H1 (cell line): ENCODE results near the gene PDP2. TPM values are rescaled to one million over a fixed set of nuclear protein-coding genes. Genes with fewer than 3 reads are reported as not detected.

Experiments
- CTCF ChIA-PET: fragments of 300-600 bp; sonication (Branson Sonifier 250); formaldehyde crosslinking; loops from one replicate; lab custom pipeline; 2021; ENCODE audit not compliant: partially characterized antibody; lab: Charles Lee
- POLR2A ChIA-PET: fragments of 300-600 bp; sonication (Branson Sonifier 250); formaldehyde crosslinking; loops from one replicate; lab custom pipeline; 2021; ENCODE audit warnings: inconsistent platforms; ENCODE audit not compliant: partially characterized antibody; lab: Charles Lee
- DNase-seq, 2 experiments: peaks; one replicate each; pipeline versions ENCODE4 v3.0.0 to v3.0.0-alpha.2; 2010 to 2022; ENCODE audit warnings: low spot score in 2 of 2, low read depth in 1 of 2, mixed read lengths in 1 of 2
- FAIRE-seq: peaks from 2 replicates; lab custom pipeline; 2011; peaks lifted over from hg19 to GRCh38; lab: Jason Lieb, UNC
- H2AFZ ChIP-seq: 2 replicates; pipeline ENCODE4 v1.8.1; 2012; ENCODE audit warnings: low read length, inconsistent platforms
- H2AK5ac ChIP-seq: 2 replicates; pipeline ENCODE4 v1.6.1; 2013; ENCODE audit warnings: low read depth, low read length
- H2BK120ac ChIP-seq: replicated peaks from 2 replicates; pipeline ENCODE3; 2013; ENCODE audit warnings: low read depth, low read length, inconsistent platforms
- H2BK12ac ChIP-seq: 2 replicates; pipeline ENCODE4 v1.6.1; 2013; ENCODE audit warnings: low read depth, low read length
- H2BK15ac ChIP-seq: 2 replicates; pipeline ENCODE4 v1.6.1; 2013; ENCODE audit warnings: low read length
- H2BK20ac ChIP-seq: 2 replicates; pipeline ENCODE4 v1.6.1; 2013; ENCODE audit warnings: low read length
- H2BK5ac ChIP-seq: 2 replicates; pipeline ENCODE4 v1.6.1; 2013; ENCODE audit warnings: low read depth, low read length
- H3K14ac ChIP-seq: 2 replicates; pipeline ENCODE4 v1.6.1; 2013; ENCODE audit warnings: inconsistent platforms; ENCODE audit not compliant: insufficient read length
- H3K18ac ChIP-seq: 2 replicates; pipeline ENCODE4 v1.6.1; 2013; ENCODE audit warnings: low read length; ENCODE audit errors: extremely low read depth
- H3K23ac ChIP-seq: 2 replicates; pipeline ENCODE4 v1.6.1; 2013; ENCODE audit warnings: inconsistent platforms; ENCODE audit not compliant: insufficient read length
- H3K23me2 ChIP-seq: 2 replicates; pipeline ENCODE4 v1.6.1; 2013; ENCODE audit warnings: low read depth, low read length
- H3K27ac ChIP-seq: 2 replicates; pipeline ENCODE4 v1.6.1; 2011; ENCODE audit warnings: low read depth, low read length, inconsistent platforms
- H3K27me3 ChIP-seq, 4 experiments: replicated peaks in 1 of 4; 1 replicate in 1 of 4; 2 replicates in 3 of 4; pipeline versions ENCODE4 v1.6.1 to v1.8.1; 2011 to 2013; ENCODE audit warnings: low read length in 3 of 4, mild to moderate bottlenecking in 3 of 4, inconsistent platforms in 2 of 4, mixed read lengths in 2 of 4, moderate library complexity in 1 of 4; ENCODE audit not compliant: control insufficient read depth in 3 of 4, insufficient read depth in 3 of 4; ENCODE audit errors: extremely low read depth in 1 of 4
- H3K36me3 ChIP-seq, 4 experiments: 2 replicates each; pipeline versions ENCODE4 v1.6.1 to v1.8.1; 2011 to 2013; ENCODE audit warnings: mild to moderate bottlenecking in 4 of 4, low read length in 3 of 4, moderate library complexity in 2 of 4, control low read depth in 1 of 4, inconsistent platforms in 1 of 4; ENCODE audit not compliant: insufficient read depth in 4 of 4, control insufficient read depth in 2 of 4
- H3K4ac ChIP-seq: replicated peaks from 2 replicates; pipeline ENCODE3; 2013; ENCODE audit warnings: low read length, low read depth, mixed read lengths, inconsistent platforms; ENCODE audit not compliant: insufficient read length
- H3K4me1 ChIP-seq, 4 experiments: replicated peaks in 1 of 4; 1 replicate in 1 of 4; 2 replicates in 3 of 4; pipeline versions ENCODE4 v1.6.1 to v1.8.1; 2011 to 2013; ENCODE audit warnings: low read length in 3 of 4, inconsistent platforms in 2 of 4, mixed read lengths in 1 of 4; ENCODE audit not compliant: insufficient read depth in 4 of 4, control insufficient read depth in 3 of 4
- H3K4me2 ChIP-seq, 2 experiments: 2 replicates each; pipeline versions ENCODE4 v1.6.1 to v1.8.1; 2011 to 2013; ENCODE audit warnings: low read depth in 2 of 2, low read length in 2 of 2, control low read depth in 1 of 2, inconsistent platforms in 1 of 2, mild to moderate bottlenecking in 1 of 2; ENCODE audit not compliant: insufficient read depth in 1 of 2
- H3K4me3 ChIP-seq, 4 experiments: fragments of 200-600, 300-600 bp in 1 of 4; sonication (generic), shearing (Covaris generic), sonication (Bioruptor Twin) in 1 of 4; 2 replicates each; pipeline versions ENCODE4 v1.5.1 to v1.8.1; 2011 to 2016; ENCODE audit warnings: low read length in 4 of 4, low read depth in 3 of 4, control low read depth in 2 of 4, inconsistent platforms in 2 of 4, mild to moderate bottlenecking in 2 of 4, mixed read lengths in 1 of 4, moderate library complexity in 1 of 4; ENCODE audit not compliant: insufficient read depth in 2 of 4; ENCODE audit errors: extremely low read depth in 1 of 4
- H3K56ac ChIP-seq: replicated peaks from 2 replicates; pipeline ENCODE3; 2013; ENCODE audit warnings: low read depth, mild to moderate bottlenecking, mixed read lengths, low read length, inconsistent platforms; ENCODE audit not compliant: insufficient read length
- H3K79me1 ChIP-seq: 2 replicates; pipeline ENCODE4 v1.6.1; 2013; ENCODE audit warnings: low read depth, low read length, control low read depth
- H3K79me2 ChIP-seq, 2 experiments: 2 replicates each; pipeline versions ENCODE4 v1.6.1 to v1.8.1; 2012 to 2013; ENCODE audit warnings: low read length in 2 of 2, mild to moderate bottlenecking in 2 of 2, inconsistent platforms in 1 of 2; ENCODE audit not compliant: insufficient read depth in 2 of 2, control insufficient read depth in 1 of 2
- H3K9ac ChIP-seq, 4 experiments: replicated peaks in 1 of 4; 1 replicate in 1 of 4; 2 replicates in 3 of 4; pipeline versions ENCODE4 v1.6.1 to v1.8.1; 2011 to 2013; ENCODE audit warnings: low read depth in 3 of 4, low read length in 3 of 4, control low read depth in 2 of 4, mild to moderate bottlenecking in 2 of 4, moderate library complexity in 2 of 4, inconsistent platforms in 1 of 4; ENCODE audit errors: extremely low read depth in 1 of 4
- H3K9me3 ChIP-seq, 2 experiments: 2 replicates each; pipeline versions ENCODE4 v1.6.1 to v1.8.1; 2012 to 2013; ENCODE audit warnings: mild to moderate bottlenecking in 2 of 2, moderate library complexity in 2 of 2, control low read depth in 1 of 2, inconsistent platforms in 1 of 2, low read depth in 1 of 2, low read length in 1 of 2, mixed read lengths in 1 of 2; ENCODE audit not compliant: insufficient read depth in 2 of 2
- H4K20me1 ChIP-seq, 2 experiments: replicated peaks in 1 of 2; 2 replicates each; pipeline versions ENCODE3 to v1.8.1; 2011 to 2013; ENCODE audit warnings: inconsistent platforms in 2 of 2, low read length in 2 of 2, mild to moderate bottlenecking in 1 of 2; ENCODE audit not compliant: insufficient read depth in 2 of 2, control insufficient read depth in 1 of 2
- H4K5ac ChIP-seq: 2 replicates; pipeline ENCODE4 v1.6.1; 2013; ENCODE audit warnings: low read length, low read depth, mixed read lengths, inconsistent platforms; ENCODE audit not compliant: insufficient read length
- H4K8ac ChIP-seq: 2 replicates; pipeline ENCODE4 v1.8.0; 2013; ENCODE audit warnings: mild to moderate bottlenecking, moderate library complexity, low read length, inconsistent platforms; ENCODE audit not compliant: insufficient read depth; ENCODE audit errors: extremely low read depth
- H4K91ac ChIP-seq: replicated peaks from 2 replicates; pipeline ENCODE3; 2013; ENCODE audit warnings: low read length, mixed read lengths, inconsistent platforms; ENCODE audit not compliant: insufficient read length
- BACH1 ChIP-seq: IDR thresholded peaks from 2 replicates; pipeline ENCODE4 v1.6.1; 2012; ENCODE audit warnings: low read length, improper control_type of control experiment
- GABPA ChIP-seq: IDR thresholded peaks from 2 replicates; pipeline ENCODE4 v1.6.1; 2011; ENCODE audit warnings: mild to moderate bottlenecking, low read length, moderate library complexity, borderline replicate concordance; ENCODE audit not compliant: insufficient read depth
- KDM5A ChIP-seq: fragments of 200-600 bp; IDR thresholded peaks from 2 replicates; pipeline ENCODE4 v1.7.1; 2012; ENCODE audit warnings: mild to moderate bottlenecking, low read length, inconsistent platforms, mixed read lengths
- NRF1 ChIP-seq: IDR thresholded peaks from 2 replicates; pipeline ENCODE4 v1.6.1; 2011; ENCODE audit warnings: mild to moderate bottlenecking, low read depth, low read length, improper control_type of control experiment
- SIN3A ChIP-seq, 2 experiments: IDR thresholded peaks in 1 of 2; conservative IDR thresholded peaks in 1 of 2; 2 replicates each; pipeline ENCODE4 v1.6.1; 2011 to 2012; ENCODE audit warnings: low read length in 2 of 2, improper control_type of control experiment in 1 of 2, low read depth in 1 of 2, mild to moderate bottlenecking in 1 of 2
- SP4 ChIP-seq: IDR thresholded peaks from 2 replicates; pipeline ENCODE4 v1.6.1; 2012; ENCODE audit warnings: low read length, inconsistent platforms
- SUZ12 ChIP-seq: fragments of 200-600 bp; sonication (generic); IDR thresholded peaks from 2 replicates; pipeline ENCODE4 v1.6.1; 2012; ENCODE audit warnings: mild to moderate bottlenecking, inconsistent platforms, low read length, moderate library complexity, mixed read lengths
- YY1 ChIP-seq: IDR thresholded peaks from 2 replicates; pipeline ENCODE4 v1.6.1; 2011; ENCODE audit warnings: low read depth, mild to moderate bottlenecking, low read length
- WGBS, 2 experiments: shearing (Covaris generic) in 1 of 2; methylation state at CpG; one replicate each; pipeline versions ENCODE4 v1.1.6 to v1.1.7; 2013 to 2015; ENCODE audit warnings: low lambda C conversion rate in 2 of 2, mixed read lengths in 2 of 2, inconsistent platforms in 1 of 2, low coverage in 1 of 2, missing lambda C conversion rate in 1 of 2; ENCODE audit not compliant: insufficient replicate concordance in 2 of 2, insufficient coverage in 1 of 2, insufficient read length in 1 of 2; ENCODE audit errors: extremely low coverage in 1 of 2, missing lambda C conversion rate in 1 of 2; 5-methylcytosine and 5-hydroxymethylcytosine counted together
- polyA plus RNA-seq, 7 experiments: library from polyadenylated mRNA; depleted of rRNA in 3 of 7; stranded (reverse) in 5 of 7; unstranded in 2 of 7; fragments of >200 nt in 5 of 7; fragments of 200-250 nt in 2 of 7; gene quantifications; 1 replicate in 5 of 7; 2 replicates in 1 of 7; 4 replicates in 1 of 7; pipeline versions ENCODE4 v1.2.1 to v1.2.3, GENCODE V29; 2011 to 2013; ENCODE audit warnings: missing spikeins in 2 of 7, mixed read lengths in 2 of 7
- total RNA-seq: library from RNA; stranded (reverse); fragmentation: NEBNext Ultra II Directional; extraction: Animal tissue kit (Norgen Biotek cat#: 25700); gene quantifications from 2 replicates; pipeline ENCODE4 v1.2.1, GENCODE V29; 2021
- TF ChIP-seq, protein P1 (sequence below), 3 experiments: IDR thresholded peaks; 1 replicate in 2 of 3; 2 replicates in 1 of 3; pipeline versions ENCODE4 v1.5.1 to v1.6.1; 2011; ENCODE audit warnings: low read length in 3 of 3, mild to moderate bottlenecking in 3 of 3, inconsistent platforms in 2 of 3, low read depth in 1 of 3, moderate library complexity in 1 of 3; ENCODE audit not compliant: insufficient read depth in 1 of 3; ENCODE audit errors: control extremely low read depth in 1 of 3

PDP2 gene
- total and polyA plus RNA-seq, 2 of the 8 experiments (the other 6 are each of a cell fraction or from before 2014, with no cell fraction given), result 11.7 to 36.5 TPM

GRCh38 chr16:66903544-66904427 is 23.5 kb downstream of the PDP2 start:
- Histone ChIP-seq H3K23ac (no peak overlapping the region), H3K9me3 (no peaks in the 10 kb centered on the region), H3K4me1 (peaks cover 0 to 6% (median 3%) of the 10 kb centered on the region in 4 experiments; a peak in 4 of 7 replicates), H2BK120ac (no peak overlapping the region), H3K14ac (no peak overlapping the region), H3K9ac (no peak overlapping the region), H4K8ac (no peak overlapping the region), H4K5ac (no peak overlapping the region), H3K27me3 (no peaks in the 10 kb centered on the region; a peak in 1 of 7 replicates), H3K36me3 (no peaks in the 10 kb centered on the region), H3K27ac (no peak overlapping the region), H2BK20ac (no peak overlapping the region), H3K79me2 (no peaks in the 10 kb centered on the region), H2BK12ac (no peak overlapping the region), H4K20me1 (no peaks in the 10 kb centered on the region), H3K56ac (no peak overlapping the region), H3K4me2 (no peak overlapping the region), H2AFZ (no peak overlapping the region), H3K79me1 (no peaks in the 10 kb centered on the region), H3K18ac (no peak overlapping the region), H2AK5ac (no peak overlapping the region), H3K4ac (no peak overlapping the region), H2BK15ac (no peak overlapping the region), H4K91ac (no peak overlapping the region), H3K4me3 (no peak overlapping the region), H3K23me2 (no peaks in the 10 kb centered on the region), H2BK5ac (no peak overlapping the region)
- DNase-seq (no peak), FAIRE-seq (no peak)
- CTCF ChIA-PET, result interaction anchor here (0.9 to 42.0 kb wide), 9 partner anchors 4 to 75 kb away, joined by 3 to 1009 read pairs (median 5); partner anchors contain the start of genes CDH16, CES3, CIAO2B and PDP2
- 87% methylated on average over 11 of the region's 11 CpGs; no CpG with 5 or more reads in 1 of the 2 experiments for WGBS, 2 experiments
- POLR2A ChIA-PET, result interaction anchor here (1.0 to 1.5 kb wide), 3 partner anchors 16 to 39 kb away, joined by 3 to 5 read pairs (median 3); partner anchors contain the start of gene PDP2
- TF ChIP-seq SUZ12 (no peak), YY1 (no peak), GABPA (no peak), BACH1 (no peak), KDM5A (no peak), SIN3A (conservative IDR thresholded peaks at IDR 0.05 in 1 of 2, IDR thresholded peaks at IDR 0.05 in 1 of 2; ENCODE audit: low read depth in 1 of 2, low read length in 2 of 2) (no peak), NRF1 (no peak), SP4 (no peak)
- TF ChIP-seq, protein P1, sequence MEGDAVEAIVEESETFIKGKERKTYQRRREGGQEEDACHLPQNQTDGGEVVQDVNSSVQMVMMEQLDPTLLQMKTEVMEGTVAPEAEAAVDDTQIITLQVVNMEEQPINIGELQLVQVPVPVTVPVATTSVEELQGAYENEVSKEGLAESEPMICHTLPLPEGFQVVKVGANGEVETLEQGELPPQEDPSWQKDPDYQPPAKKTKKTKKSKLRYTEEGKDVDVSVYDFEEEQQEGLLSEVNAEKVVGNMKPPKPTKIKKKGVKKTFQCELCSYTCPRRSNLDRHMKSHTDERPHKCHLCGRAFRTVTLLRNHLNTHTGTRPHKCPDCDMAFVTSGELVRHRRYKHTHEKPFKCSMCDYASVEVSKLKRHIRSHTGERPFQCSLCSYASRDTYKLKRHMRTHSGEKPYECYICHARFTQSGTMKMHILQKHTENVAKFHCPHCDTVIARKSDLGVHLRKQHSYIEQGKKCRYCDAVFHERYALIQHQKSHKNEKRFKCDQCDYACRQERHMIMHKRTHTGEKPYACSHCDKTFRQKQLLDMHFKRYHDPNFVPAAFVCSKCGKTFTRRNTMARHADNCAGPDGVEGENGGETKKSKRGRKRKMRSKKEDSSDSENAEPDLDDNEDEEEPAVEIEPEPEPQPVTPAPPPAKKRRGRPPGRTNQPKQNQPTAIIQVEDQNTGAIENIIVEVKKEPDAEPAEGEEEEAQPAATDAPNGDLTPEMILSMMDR (IDR thresholded peaks at IDR 0.05; ENCODE audit: control extremely low read depth in 1 of 3, insufficient read depth in 1 of 3, low read depth in 1 of 3, low read length in 3 of 3), result no peak
